ENCODE data around the gene GNAI2.

Gene GNAI2

GRCh38 chr3:50300681-50301254 is 64.8 kb downstream of the GNAI2 start:
- DNase-seq: no peak

GRCh38 chr3:50302095-50303012 is 66.3 kb downstream of the GNAI2 start:
- no peak for DNase-seq

DNA sequence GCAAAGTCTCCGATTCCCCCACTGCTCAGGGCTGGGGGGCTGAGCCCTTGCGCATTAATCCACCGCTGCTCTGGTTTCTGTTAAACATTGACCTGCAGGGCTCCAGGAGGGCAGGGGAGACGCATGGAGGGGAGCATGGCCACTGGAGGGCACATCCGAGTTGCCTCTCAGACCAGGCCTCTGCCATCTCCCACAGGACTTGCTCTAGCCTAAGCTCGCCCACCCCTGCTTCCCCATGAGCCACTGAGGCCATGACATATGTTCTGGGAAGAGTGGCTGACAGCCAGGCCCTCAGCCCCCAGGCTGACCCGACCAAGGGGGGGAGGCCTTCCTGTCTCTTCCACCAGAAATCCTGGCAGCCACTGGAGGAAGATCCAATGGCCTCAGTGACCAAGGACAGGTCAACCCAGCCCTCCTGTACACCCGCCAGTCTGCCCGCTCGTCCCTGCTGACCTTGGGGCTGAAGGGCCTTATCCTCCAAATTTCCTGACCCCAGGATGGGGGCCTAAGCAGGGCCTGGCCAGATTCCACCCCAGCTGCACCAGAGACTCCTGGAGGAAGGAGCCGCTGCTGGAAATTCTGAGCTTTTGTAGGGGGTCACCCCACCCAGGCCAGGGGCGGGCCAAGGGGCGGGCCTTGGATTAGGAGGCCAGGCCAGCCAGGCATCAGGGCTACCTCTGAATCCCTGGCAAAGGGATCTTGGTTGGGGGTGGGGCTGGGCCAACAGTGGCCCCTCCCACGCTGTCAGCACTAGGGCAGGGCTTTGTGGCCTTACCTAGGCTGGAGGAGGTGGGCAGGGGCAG is 67.2 kb downstream of the GNAI2 start, which contains the start of gene HYAL1:
Gene HYAL1 (minus strand): TSS at position 562 of the 803 bp plus-strand sequence. CDS start 618 bp downstream, outside the sequence.
- DNase-seq: no peak

GRCh38 chr3:50304601-50305000 is 68.6 kb downstream of the GNAI2 start:
- no peak for DNase-seq

Data from activated CD8-positive, alpha-beta memory T cell treated with anti-CD3 and anti-CD28 coated beads for 24 hours (primary cell).